ENCODE data around the gene ST6GAL1. TPM values are rescaled to one million over a fixed set of nuclear protein-coding genes. Genes with fewer than 3 reads are reported as not detected.
"Not testable (repeated sequence)": the region's sequence is repeated elsewhere in the genome, so short reads cannot be mapped to it uniquely, and the experiment has no call there.

ST6GAL1 gene
- total and polyA plus RNA-seq, 10 of the 15 experiments (the other 5 are each of a cell fraction or from before 2014, with no cell fraction given): 74.2 to 248 (median 149) TPM

- no peak for TF ChIP-seq ZNF687 (IDR thresholded peaks at IDR 0.05)
Measured at GRCh38 chr3:186888569-186888968, 41.8 kb upstream of the ST6GAL1 start (continued).

DNA sequence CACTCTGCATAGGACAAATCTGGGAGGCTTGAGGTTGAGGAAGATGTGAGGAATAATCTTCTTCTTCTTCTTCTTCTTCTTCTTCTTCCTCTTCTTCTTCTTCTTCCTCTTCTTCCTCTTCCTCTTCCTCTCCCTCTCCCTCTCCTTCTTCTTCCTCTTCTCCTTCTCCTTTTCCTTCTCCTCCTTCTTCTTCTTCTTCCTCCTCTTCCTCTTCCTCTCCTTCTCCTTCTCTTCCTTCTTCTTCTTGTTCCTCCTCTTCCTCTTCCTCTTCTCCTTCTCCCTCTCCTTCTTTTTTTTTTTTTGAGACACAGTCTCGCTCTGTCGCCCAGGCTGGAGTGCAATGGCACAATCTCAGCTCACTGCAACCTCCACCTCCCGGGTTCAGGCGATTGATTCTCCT lies 40.6 kb upstream of the ST6GAL1 start:
- H3K36me3 ChIP-seq (ENCODE audit: control insufficient read depth in 2 of 2, insufficient read depth in 2 of 2, low read length in 1 of 2); H3K4me2 ChIP-seq (ENCODE audit: control insufficient read depth, insufficient read depth); H3K27ac ChIP-seq (ENCODE audit: control insufficient read depth, insufficient read depth); H3K27me3 ChIP-seq (replicated peaks in 1 of 2; ENCODE audit: control insufficient read depth in 2 of 2, insufficient read depth in 2 of 2, low read length in 1 of 2); H3K79me2 ChIP-seq (ENCODE audit: control insufficient read depth, insufficient read depth, low read length); in situ Hi-C loops (cut with MboI); H3K4me3 ChIP-seq; H3K9me3 ChIP-seq (replicated peaks; ENCODE audit: control insufficient read depth, insufficient read depth, low read length); FAIRE-seq; POLR2A ChIA-PET; H2AFZ ChIP-seq (ENCODE audit: control insufficient read depth, low read depth, low read length); intact Hi-C loops (cut with micrococcal nuclease; ENCODE audit: unreplicated experiment); SMC1A ChIA-PET (ENCODE audit: uncharacterized antibody, unreplicated experiment); DNase-seq (ENCODE audit: low read depth, low spot score); H4K20me1 ChIP-seq (ENCODE audit: control insufficient read depth, insufficient read depth); RAD21 ChIA-PET (ENCODE audit: unreplicated experiment); H3K9ac ChIP-seq (ENCODE audit: control insufficient read depth, insufficient read depth, low read length); CTCF ChIA-PET; BruUV-seq (replicated peaks); H3K4me1 ChIP-seq (ENCODE audit: control insufficient read depth, insufficient read depth, low read length); ATAC-seq: not testable (repeated sequence)
- WGBS (ENCODE audit: insufficient coverage, insufficient replicate concordance, low lambda C conversion rate, missing lambda C conversion rate): 30% methylated on average over 2 of the region's 4 CpGs

DNA sequence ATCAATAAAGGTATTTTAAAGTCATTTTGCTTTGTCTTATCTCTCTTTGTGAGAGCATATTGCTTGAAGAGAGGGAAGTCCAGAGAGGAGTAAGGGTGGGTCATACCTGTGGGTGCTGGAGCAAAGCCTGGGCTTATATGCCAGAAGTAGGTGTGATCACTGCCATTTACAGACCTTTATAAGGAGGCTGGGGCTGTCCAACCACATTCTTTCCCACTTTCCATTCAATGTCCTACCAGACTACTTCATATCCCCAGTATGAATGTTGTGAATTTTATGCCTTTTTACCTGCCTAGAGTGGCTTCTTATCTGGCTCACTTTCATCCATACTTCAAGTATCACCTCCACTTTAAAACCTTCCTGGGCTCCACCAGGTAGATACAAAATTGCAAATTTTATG lies 39.4 kb upstream of the ST6GAL1 start:
- DNase-seq (ENCODE audit: low read depth, low spot score) (no peak), ATAC-seq (no peak), FAIRE-seq (no peak)
- H3K9me3 ChIP-seq (replicated peaks; ENCODE audit: control insufficient read depth, insufficient read depth, low read length): no peaks in the 10 kb centered on the region
- no peak overlapping the region for H2AFZ ChIP-seq (ENCODE audit: control insufficient read depth, low read depth, low read length)
- no peaks in the 10 kb centered on the region for H4K20me1 ChIP-seq (ENCODE audit: control insufficient read depth, insufficient read depth)
- ChIA-PET POLR2A (no interaction called here), SMC1A (ENCODE audit: uncharacterized antibody, unreplicated experiment) (no interaction called here), CTCF (no interaction called here), RAD21 (ENCODE audit: unreplicated experiment) (no interaction called here)
- no peaks in the 10 kb centered on the region for H3K79me2 ChIP-seq (ENCODE audit: control insufficient read depth, insufficient read depth, low read length)
- H3K9ac ChIP-seq (ENCODE audit: control insufficient read depth, insufficient read depth, low read length): no peak overlapping the region
- in situ Hi-C loops (cut with MboI): no loop called here
- no peaks in the 10 kb centered on the region for H3K36me3 ChIP-seq (ENCODE audit: control insufficient read depth in 2 of 2, insufficient read depth in 2 of 2, low read length in 1 of 2)
- intact Hi-C loops (cut with micrococcal nuclease; ENCODE audit: unreplicated experiment): no loop called here
- no peak overlapping the region for H3K4me3 ChIP-seq
- peaks cover 0 to 3% of the 10 kb centered on the region in 2 experiments; a peak in 3 of 4 replicates for H3K27me3 ChIP-seq (replicated peaks in 1 of 2; ENCODE audit: control insufficient read depth in 2 of 2, insufficient read depth in 2 of 2, low read length in 1 of 2)
- BruUV-seq (replicated peaks): no TSS peak
- H3K4me2 ChIP-seq (ENCODE audit: control insufficient read depth, insufficient read depth): no peak overlapping the region
- H3K27ac ChIP-seq (ENCODE audit: control insufficient read depth, insufficient read depth): no peak overlapping the region
- no peaks in the 10 kb centered on the region for H3K4me1 ChIP-seq (ENCODE audit: control insufficient read depth, insufficient read depth, low read length)
- no peak for TF ChIP-seq ATF3 (IDR thresholded peaks at IDR 0.05; ENCODE audit: borderline replicate concordance, extremely low read depth, low read depth, low read length)
- TF ChIP-seq RBBP5 (conservative IDR thresholded peaks at IDR 0.05): no peak
- TF ChIP-seq JUND (IDR thresholded peaks at IDR 0.05; ENCODE audit: low read depth, low read length): no peak
- no peak for TF ChIP-seq RAD51 (IDR thresholded peaks at IDR 0.05)
- TF ChIP-seq BCL11A (IDR thresholded peaks at IDR 0.05; ENCODE audit: low read depth, low read length): no peak
- no peak for TF ChIP-seq ZNF274 (IDR thresholded peaks at IDR 0.05; ENCODE audit: insufficient read depth, insufficient read length)
- no peak for TF ChIP-seq CHD2 (IDR thresholded peaks at IDR 0.05; ENCODE audit: borderline replicate concordance, low read depth, low read length)
- no peak for TF ChIP-seq SREBF2 (IDR thresholded peaks at IDR 0.05; ENCODE audit: low read length)
- TF ChIP-seq CEBPB (IDR thresholded peaks at IDR 0.05; ENCODE audit: borderline replicate concordance in 1 of 2, low read depth in 2 of 2, low read length in 2 of 2): no peak
- TF ChIP-seq CBFB (IDR thresholded peaks at IDR 0.05; ENCODE audit: low read depth): no peak
- TF ChIP-seq EP300 (IDR thresholded peaks at IDR 0.05; ENCODE audit: borderline replicate concordance in 1 of 2, control insufficient read depth in 1 of 2, low read depth in 2 of 2, low read length in 2 of 2): no peak
- TF ChIP-seq TAF1 (IDR thresholded peaks at IDR 0.05; ENCODE audit: borderline replicate concordance, low read depth, low read length): no peak

All from GM12878 (cell line).